ENCODE data around the gene STAT1.

Gene STAT1

DNA sequence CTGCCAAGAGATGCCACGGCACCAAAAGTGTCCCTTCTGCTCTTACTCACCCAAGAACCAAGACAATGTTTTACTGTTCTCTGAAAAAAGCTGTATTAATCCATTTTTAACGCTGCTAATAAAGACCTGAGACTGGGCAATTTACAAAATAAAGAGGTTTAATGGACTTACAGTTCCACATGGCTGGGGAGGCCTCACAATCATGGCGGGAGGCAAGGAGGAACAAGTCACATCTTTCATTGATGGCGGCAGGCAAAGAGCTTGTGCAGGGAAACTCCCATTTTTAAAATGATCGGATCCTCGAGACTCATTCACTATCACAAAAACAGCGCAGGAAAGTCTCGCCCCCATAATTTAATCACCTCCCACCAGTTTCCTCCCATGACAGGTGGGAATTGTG lies 1.9 kb upstream of the STAT1 start:
- ATAC-seq: no peak
- TF ChIP-seq CSDC2 (CRISPR knock-in tag; IDR thresholded peaks at IDR 0.05): no peak
- TF ChIP-seq BACH2 (CRISPR knock-in tag; IDR thresholded peaks at IDR 0.05; ENCODE audit: borderline replicate concordance): no peak

GRCh38 chr2:191015239-191015638 lies 1.3 kb upstream of the STAT1 start:
- no peak for ATAC-seq
- TF ChIP-seq CSRNP3 (CRISPR knock-in tag; IDR thresholded peaks at IDR 0.05): no peak
- TF ChIP-seq, protein P1, sequence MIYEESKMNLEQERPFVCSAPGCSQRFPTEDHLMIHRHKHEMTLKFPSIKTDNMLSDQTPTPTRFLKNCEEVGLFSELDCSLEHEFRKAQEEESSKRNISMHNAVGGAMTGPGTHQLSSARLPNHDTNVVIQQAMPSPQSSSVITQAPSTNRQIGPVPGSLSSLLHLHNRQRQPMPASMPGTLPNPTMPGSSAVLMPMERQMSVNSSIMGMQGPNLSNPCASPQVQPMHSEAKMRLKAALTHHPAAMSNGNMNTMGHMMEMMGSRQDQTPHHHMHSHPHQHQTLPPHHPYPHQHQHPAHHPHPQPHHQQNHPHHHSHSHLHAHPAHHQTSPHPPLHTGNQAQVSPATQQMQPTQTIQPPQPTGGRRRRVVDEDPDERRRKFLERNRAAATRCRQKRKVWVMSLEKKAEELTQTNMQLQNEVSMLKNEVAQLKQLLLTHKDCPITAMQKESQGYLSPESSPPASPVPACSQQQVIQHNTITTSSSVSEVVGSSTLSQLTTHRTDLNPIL (CRISPR knock-in tag; IDR thresholded peaks at IDR 0.05; ENCODE audit: low read depth): no peak
- TF ChIP-seq TCF4 (CRISPR knock-in tag; IDR thresholded peaks at IDR 0.05; ENCODE audit: borderline replicate concordance): no peak
- TF ChIP-seq PPARA (CRISPR knock-in tag; IDR thresholded peaks at IDR 0.05; ENCODE audit: borderline replicate concordance): no peak
- no peak for TF ChIP-seq ZC3H10 (CRISPR knock-in tag; IDR thresholded peaks at IDR 0.05)
- TF ChIP-seq GLIS3 (CRISPR knock-in tag; IDR thresholded peaks at IDR 0.05): no peak
- no peak for TF ChIP-seq ARNTL (CRISPR knock-in tag; IDR thresholded peaks at IDR 0.05; ENCODE audit: borderline replicate concordance, low read depth)
- TF ChIP-seq ZNF70 (CRISPR knock-in tag; IDR thresholded peaks at IDR 0.05): no peak
- TF ChIP-seq POU6F1 (CRISPR knock-in tag; IDR thresholded peaks at IDR 0.05; ENCODE audit: borderline replicate concordance, low read depth): no peak
- no peak for TF ChIP-seq BACH2 (CRISPR knock-in tag; IDR thresholded peaks at IDR 0.05; ENCODE audit: borderline replicate concordance)
- TF ChIP-seq ZFP3 (CRISPR knock-in tag; IDR thresholded peaks at IDR 0.05): no peak
- no peak for TF ChIP-seq ZNF565 (CRISPR knock-in tag; conservative IDR thresholded peaks at IDR 0.05; ENCODE audit: low read depth)
- no peak for TF ChIP-seq TSHZ2 (CRISPR knock-in tag; IDR thresholded peaks at IDR 0.05)

GRCh38 chr2:191014653-191015020 lies 666 bp upstream of the STAT1 start:
- no peak for ATAC-seq
- TF ChIP-seq SNAI2 (CRISPR knock-in tag; IDR thresholded peaks at IDR 0.05): no peak
- no peak for TF ChIP-seq POU6F1 (CRISPR knock-in tag; IDR thresholded peaks at IDR 0.05; ENCODE audit: borderline replicate concordance, low read depth)
- no peak for TF ChIP-seq PATZ1 (CRISPR knock-in tag; IDR thresholded peaks at IDR 0.05; ENCODE audit: borderline replicate concordance)
- TF ChIP-seq RARB (CRISPR knock-in tag; IDR thresholded peaks at IDR 0.05): no peak
- no peak for TF ChIP-seq TCF4 (CRISPR knock-in tag; IDR thresholded peaks at IDR 0.05; ENCODE audit: borderline replicate concordance)
- TF ChIP-seq ISL1 (CRISPR knock-in tag; IDR thresholded peaks at IDR 0.05): no peak
- no peak for TF ChIP-seq PPARA (CRISPR knock-in tag; IDR thresholded peaks at IDR 0.05; ENCODE audit: borderline replicate concordance)
- TF ChIP-seq, protein P1 (CRISPR knock-in tag; IDR thresholded peaks at IDR 0.05; ENCODE audit: low read depth): no peak
- TF ChIP-seq CSRNP3 (CRISPR knock-in tag; IDR thresholded peaks at IDR 0.05): no peak
- TF ChIP-seq ZNF565 (CRISPR knock-in tag; conservative IDR thresholded peaks at IDR 0.05; ENCODE audit: low read depth): no peak
- TF ChIP-seq CSDC2 (CRISPR knock-in tag; IDR thresholded peaks at IDR 0.05): no peak
- no peak for TF ChIP-seq GLIS3 (CRISPR knock-in tag; IDR thresholded peaks at IDR 0.05)
- no peak for TF ChIP-seq ZNF70 (CRISPR knock-in tag; IDR thresholded peaks at IDR 0.05)
- TF ChIP-seq ZFP30 (CRISPR knock-in tag; IDR thresholded peaks at IDR 0.05): no peak
- no peak for TF ChIP-seq ZFP3 (CRISPR knock-in tag; IDR thresholded peaks at IDR 0.05)
- TF ChIP-seq ZNF8 (CRISPR knock-in tag; IDR thresholded peaks at IDR 0.05): no peak
- no peak for TF ChIP-seq ESRRG (CRISPR knock-in tag; IDR thresholded peaks at IDR 0.05)
